ENCODE data around the gene PAGE1.

The PAGE1 gene

GRCh38 chrX:49644991-49645637 is 50.7 kb downstream of the PAGE1 start:
- no peak for TF ChIP-seq FOXA1 (IDR thresholded peaks at IDR 0.05)
- no peak for TF ChIP-seq NFRKB (IDR thresholded peaks at IDR 0.05)
- no peak for TF ChIP-seq ARNT (IDR thresholded peaks at IDR 0.05)
- TF ChIP-seq ELF4 (IDR thresholded peaks at IDR 0.05) = no peak
- no peak for TF ChIP-seq HDGF (IDR thresholded peaks at IDR 0.05; ENCODE audit: borderline replicate concordance)
- TF ChIP-seq LEF1 (IDR thresholded peaks at IDR 0.05; ENCODE audit: borderline replicate concordance) = no peak
- TF ChIP-seq BHLHE40 (IDR thresholded peaks at IDR 0.05; ENCODE audit: borderline replicate concordance) = no peak
- no peak for TF ChIP-seq FOXM1 (IDR thresholded peaks at IDR 0.05; ENCODE audit: borderline replicate concordance)
- no peak for TF ChIP-seq ZNF384 (IDR thresholded peaks at IDR 0.05)
- no peak for TF ChIP-seq SP1 (IDR thresholded peaks at IDR 0.05)
- CTCF ChIA-PET = no interaction called here

More at GRCh38 chrX:49644991-49645637, 50.7 kb downstream of the PAGE1 start:
- POLR2A ChIA-PET = no interaction called here
- DNase-seq (ENCODE audit: extremely low spot score) = no peak
